ENCODE measurements around the gene FBXW11.

DNA sequence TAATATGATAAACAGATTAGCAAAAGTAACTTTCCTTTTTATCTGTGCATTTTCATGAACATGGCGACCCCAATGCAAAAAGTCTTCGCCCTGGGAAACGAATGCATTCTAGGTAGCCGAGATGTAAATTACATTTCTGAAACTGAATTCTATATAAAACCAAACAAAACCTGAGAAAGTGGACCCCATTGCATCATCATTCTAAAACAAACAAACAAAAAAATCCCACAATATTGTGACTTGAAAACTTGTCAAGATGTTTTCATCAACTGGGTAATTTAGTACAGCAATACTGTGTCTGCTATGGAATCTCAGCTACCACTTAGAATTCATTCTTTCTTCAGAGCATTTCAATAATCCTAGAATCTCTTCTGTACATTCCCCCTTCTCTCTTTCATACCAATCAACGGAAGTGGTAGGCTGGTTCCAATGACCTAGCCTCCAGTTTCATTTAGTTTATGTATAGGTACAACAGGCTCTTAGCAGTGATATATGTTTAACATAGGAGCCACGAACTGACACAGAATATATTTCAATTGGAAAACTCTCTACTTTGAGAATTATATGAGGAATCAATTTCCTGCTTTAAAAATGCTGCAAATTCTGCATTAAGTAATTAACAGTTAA, 85.6 kb downstream of the FBXW11 start:
- TF ChIP-seq POLR2AphosphoS5 (IDR thresholded peaks at IDR 0.05; ENCODE audit: low read depth, low read length) (no peak), POLR2A (IDR thresholded peaks at IDR 0.05; ENCODE audit: low read depth, low read length) (no peak), TAF1 (IDR thresholded peaks at IDR 0.05; ENCODE audit: borderline replicate concordance, low read depth, low read length) (no peak)

Data from GM12892 (cell line).